NCI-H1105 treated with DMSO at 0.1 percent for 48 hours (cell line): ENCODE results near the gene NT5DC3.
"Not testable (repeated sequence)": the region's sequence is repeated elsewhere in the genome, so short reads cannot be mapped to it uniquely, and the experiment has no call there.

Experiments used
- DNase-seq: peaks from one replicate; lab custom pipeline; 2025; lab: John Stamatoyannopoulos, UW

Gene NT5DC3

DNA sequence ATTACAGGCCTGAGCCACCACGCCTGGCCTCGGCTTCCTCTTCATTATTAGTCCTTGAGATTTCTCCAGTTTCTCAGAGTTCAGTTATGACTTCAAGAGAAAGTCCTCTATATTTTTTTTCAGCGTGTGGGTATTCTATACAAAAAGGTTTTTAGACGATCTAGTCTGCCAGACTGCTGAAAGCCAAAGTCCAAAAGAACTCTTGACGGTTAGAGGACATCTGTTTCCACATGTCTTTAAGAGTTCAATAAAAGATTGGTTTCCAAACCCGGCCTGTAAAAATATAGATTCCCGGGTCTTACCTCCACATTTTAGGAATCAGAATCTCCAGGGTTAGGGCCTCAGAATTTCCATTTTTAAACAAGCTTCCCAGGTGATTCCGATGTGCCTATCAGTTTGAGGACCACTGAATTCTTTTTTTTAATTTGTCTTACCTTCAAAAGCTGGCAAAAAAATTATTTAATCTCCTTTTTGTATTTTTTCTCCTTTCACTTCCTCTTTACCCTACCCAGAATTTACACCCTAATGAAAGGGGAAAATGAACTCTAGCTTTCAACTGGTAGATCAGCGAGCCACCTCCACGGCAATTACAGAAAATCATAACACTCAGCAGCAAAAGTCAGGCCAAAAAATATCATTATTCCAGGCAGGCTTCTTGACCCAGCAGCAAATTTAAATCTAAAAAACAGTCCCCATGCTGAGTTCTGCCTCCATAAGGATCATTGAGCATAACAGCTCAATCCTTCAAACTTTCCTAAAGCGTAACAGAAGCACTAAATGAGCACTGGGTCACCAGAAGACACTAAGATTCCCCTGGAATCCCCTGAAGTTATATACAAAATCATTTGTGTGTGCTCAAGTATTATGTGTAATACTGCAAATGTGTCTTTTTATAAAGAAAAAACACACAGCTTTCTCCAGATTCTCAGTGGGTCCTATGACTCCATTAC is 8.7 kb downstream of the NT5DC3 start:
- DNase-seq: no peak

DNA sequence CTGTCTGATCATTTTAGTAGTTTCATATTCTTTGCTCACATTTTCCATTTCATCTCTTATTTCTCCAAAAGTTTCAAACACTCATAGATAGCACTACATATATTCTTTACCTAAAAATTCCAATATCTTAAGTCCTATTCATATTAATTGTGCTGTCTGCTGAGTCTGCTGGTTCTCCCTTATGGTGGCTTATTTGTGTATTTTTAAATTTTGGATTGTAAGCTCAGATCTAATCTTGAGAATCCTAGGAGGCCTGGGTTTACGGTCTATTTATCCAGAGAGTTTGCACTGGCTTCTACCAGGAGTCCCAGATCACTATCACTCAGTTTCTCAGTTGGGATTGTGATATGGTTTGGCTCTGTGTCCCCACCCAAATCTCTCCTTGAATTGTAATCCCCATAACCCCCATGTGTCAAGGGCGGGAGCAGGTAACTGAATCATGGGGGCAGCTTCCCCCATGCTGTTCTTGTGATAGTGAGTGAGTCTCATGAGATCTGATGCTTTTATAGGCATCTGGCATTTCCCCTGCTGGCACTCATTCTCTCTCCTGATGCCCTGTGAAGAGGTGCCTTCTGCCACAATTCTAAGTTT is 10.2 kb downstream of the NT5DC3 start:
- DNase-seq: no peak

DNA sequence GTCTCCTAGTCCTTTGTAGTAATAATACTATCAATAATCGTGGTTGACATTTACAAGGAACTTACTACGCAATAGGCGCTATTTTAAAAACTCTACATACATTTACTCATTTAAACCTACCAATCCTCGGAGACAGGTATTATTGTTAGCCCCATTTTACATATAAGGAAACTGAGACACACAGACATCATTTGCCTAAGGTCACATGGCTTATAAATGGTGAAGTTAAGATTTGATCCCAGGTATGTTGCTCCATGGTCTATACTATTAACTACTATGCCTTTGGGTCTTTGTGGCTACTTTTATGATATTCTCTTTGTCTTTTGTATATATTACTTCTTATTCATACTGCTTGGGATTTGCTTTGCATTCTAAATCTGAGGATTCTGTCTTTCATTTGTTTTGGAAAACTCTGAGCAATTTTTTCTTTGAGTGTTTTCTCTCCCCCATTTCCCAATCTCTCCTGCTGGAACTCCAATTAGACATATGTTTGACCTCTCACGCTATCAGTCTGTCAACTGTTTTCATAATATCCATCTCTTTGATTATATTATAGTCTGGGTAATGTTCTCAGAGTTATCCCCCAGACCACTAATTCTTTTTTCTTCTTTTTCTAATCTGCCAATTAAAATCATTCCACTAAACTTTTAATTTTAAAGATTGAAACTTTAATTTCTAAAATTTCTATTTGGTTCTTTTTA is 10.9 kb downstream of the NT5DC3 start:
- no peak for DNase-seq

DNA sequence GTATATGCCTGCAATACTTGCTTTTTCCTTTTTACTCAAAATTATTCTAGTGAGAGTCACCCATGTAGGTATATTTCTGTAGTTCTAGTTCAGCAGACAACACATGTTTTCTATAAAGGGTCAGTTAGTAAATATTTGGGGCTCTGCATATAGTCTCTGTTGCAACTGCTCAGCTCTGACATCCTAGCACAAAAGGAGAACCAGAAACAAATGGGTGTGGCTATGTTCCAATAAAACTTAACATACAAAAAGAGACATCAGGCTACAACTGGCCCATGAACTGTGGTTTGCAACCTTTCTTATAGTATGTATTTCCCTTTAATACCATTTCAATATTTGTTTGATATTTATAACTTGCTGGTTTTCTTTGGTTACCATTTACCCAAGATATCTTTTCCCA is 11.9 kb downstream of the NT5DC3 start:
- no peak for DNase-seq

DNA sequence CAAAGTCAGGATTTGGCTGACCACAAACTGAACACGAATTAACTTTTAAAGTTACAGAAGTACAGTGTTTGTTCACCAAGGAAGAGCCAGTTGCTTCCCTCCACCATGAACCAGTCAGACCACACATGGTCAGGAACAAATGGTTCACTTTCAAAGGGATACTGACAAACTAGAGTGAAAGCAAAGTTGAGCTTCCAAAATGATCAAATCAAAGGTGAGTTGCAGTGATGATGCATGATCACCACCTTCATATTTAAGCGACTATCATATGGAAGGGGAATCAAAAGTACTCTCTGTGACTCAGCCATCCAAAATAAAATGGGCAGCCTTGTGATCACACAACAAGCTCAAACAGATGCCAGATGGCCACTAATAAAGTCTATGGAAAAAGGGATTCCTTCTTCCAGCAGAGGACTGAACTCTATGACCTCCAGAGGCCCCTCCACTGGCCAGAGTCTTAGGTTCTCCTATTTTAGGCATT is 13.1 kb downstream of the NT5DC3 start:
- DNase-seq: no peak

DNA sequence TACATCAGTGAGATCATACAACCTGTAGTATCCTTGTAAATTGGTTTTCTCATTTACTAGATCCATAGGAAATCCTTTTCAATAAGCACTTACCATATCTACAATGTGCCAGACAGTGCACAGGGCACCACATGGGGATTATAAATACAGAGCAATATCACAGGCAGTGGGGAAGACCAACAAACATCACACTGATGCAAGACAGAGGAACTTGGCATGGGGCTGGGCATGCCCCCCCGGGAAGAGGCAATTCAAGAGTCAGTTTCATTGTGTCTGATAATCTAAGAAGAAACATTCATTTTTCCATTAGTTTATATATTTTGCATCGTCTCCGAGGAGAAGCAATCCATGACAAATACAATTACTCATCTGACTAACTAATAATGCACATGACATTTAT is 16.2 kb downstream of the NT5DC3 start:
- DNase-seq: no peak

DNA sequence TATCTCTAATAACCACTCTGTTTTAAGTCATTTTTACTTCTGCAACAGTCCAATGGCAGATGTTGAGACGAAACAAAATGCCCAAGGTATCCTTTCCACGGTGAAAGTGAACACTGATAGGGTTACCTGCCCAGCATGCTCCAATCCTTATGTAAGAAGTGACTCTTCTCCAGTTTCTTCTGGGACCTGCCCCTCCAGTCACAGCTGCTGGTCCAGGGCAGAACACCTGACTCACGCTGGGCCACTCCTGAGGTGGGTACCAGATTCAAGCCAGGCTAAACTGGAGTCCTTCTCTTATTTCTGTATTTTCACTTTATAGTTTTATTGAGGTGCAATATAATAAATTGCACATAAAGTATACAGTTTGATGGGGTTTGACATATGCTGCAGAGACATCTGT is 16.7 kb downstream of the NT5DC3 start:
- no peak for DNase-seq

DNA sequence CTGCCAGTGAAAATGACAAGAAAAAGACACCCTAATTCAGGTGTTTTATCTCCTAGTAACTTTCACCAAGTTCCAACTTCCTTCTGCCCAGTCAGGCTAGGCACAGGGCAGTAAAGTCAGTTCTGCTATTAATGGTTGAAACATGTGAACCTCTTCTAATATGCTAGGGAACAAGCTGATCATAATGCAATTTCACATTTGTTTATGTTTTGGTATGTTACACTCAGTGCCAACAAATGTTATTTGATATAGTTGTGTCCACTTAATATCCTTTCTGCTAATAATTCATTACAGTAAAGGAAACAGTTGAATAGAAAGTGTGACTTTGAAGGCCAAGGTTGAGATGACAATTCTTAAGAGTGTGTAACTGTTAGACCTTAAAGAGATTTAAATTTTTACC is 17.2 kb downstream of the NT5DC3 start:
- no peak for DNase-seq

DNA sequence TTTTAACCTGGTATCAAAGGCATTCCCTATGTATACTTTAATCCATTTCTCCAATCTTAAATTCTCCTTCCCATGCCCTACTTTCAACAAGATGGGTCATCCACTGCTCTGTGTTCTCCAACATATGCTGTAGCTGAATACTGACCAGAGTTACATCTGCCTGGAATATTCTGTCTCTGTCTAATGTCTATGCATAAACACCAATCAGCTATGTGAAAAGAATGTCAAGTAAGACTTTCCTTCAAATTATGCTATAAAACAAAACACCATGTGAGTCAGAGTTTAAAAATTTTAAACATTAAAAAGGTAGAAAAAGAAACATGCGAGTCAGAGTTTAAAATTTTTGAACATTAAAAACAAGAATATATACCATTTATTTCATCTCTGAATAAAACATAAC is 19.3 kb downstream of the NT5DC3 start:
- DNase-seq: no peak

DNA sequence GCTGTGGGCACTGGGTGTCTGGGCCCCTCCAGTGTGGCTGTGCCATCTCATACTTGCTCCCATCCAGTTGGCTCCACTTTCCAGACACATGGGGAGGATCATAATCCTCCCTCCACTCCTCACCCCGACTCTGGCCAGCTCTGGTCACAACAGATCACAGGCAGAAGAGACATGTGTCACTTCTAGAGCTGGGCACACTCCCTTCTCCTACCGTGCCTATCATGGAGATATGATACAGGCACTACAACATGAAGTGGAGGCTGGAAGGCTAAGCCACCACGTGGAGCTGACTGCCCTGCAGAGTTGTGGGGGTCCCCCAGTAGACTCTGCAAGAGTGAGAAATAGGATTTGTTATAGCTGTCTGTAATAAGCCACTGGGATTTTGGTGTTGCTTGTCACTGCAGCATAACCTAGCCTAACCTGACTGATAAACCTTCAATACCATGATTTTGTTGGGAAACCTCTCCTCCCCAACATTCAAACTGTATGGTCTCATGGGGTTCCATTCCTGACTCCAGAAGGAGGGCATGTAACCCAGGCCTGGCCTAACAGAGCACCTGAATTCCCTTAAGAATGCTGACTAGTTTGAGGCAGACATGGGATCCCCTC is 20.0 kb downstream of the NT5DC3 start:
- DNase-seq: no peak

DNA sequence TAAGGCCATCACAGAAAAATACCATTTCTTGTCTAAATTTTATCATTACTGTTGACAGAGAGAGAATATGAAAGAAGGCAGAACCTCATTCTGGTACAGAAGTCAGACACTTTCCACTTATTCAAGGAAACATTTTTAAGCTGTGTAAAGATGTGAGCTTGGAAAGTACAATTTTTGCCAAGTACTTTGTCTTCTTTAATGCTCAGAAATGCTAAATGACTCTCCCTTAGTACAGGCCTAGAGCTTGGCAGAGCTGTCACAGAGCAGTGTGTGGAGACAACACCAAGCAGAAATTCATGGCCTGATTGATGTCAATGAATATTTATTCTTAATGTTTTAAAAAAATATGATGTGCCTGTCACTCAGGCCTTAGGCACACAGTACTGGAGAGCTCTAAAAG is 20.7 kb downstream of the NT5DC3 start:
- no peak for DNase-seq

DNA sequence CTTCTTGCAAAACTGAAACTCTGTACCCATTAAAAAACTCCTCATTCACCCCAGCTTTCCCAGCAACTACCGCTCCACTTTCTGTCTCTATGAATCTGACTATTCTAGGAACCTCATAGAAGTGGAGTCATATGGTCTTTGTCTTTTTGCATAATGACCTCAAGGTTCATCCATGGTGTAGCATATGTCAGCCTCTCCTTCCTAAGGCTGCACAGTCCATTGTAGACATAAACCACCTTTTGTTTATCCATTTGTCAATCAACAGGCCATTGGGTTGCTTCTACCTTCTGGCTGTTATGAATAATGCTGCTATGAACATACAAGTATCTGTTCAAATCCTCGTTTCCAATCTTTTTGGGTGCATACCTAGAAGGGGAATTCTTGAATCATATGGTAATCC is 21.1 kb downstream of the NT5DC3 start:
- DNase-seq: no peak

DNA sequence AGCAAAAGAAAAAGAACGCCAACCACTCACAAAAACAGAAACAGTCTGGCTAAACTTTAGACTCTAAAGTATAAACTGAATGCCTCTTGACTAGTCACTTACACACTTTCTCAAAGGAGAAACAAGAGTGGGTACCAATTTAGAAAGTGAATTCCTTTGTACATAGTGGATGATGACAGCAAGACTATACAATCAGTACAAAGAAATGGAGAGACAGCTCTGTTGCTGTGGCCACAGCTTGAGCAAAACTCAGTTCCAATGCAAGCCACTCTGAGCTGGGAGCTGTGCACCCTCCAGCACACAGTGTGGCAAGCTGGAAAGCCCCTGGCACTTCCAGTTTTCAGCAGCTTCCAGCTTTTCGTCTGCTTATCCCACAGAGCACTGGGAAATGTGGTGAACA is 21.7 kb downstream of the NT5DC3 start:
- no peak for DNase-seq

DNA sequence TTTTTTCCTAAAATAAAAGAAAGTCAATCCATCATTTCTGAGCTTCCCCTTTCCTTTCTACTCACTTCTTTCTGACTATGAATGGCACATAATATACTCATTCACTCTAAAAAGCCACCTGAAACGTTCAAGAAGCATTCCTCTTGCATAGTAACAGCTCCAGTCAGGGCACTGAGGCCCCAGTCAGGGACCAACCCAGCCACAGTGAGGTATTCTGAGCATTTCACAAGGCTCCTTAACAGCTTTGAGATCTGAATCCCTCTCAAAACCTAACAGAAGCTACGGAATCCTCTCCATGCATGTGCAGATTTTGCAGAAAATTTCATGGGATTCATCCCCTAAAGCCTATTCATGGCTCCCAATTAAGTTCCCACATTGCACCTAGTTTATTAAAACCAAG is 23.2 kb downstream of the NT5DC3 start:
- no peak for DNase-seq

DNA sequence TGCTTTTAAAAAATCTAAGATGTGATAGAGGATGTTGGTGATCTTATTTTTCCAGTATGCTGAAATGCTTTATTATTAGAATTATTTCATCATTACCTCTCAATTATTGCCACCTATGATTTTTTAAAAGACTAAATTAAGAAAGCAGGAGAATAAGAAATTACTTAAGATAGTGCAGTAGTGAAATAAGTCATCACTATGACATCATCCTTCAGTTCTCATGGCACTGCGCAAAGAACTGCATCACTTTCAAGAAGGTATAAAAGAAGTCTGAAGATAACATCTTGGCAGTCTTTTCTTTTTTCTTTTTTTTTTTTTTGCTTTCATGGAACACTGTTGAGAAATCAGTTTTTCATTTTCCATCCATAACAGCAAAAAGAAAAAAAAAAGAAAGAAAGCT is 24.4 kb downstream of the NT5DC3 start:
- DNase-seq: no peak

DNA sequence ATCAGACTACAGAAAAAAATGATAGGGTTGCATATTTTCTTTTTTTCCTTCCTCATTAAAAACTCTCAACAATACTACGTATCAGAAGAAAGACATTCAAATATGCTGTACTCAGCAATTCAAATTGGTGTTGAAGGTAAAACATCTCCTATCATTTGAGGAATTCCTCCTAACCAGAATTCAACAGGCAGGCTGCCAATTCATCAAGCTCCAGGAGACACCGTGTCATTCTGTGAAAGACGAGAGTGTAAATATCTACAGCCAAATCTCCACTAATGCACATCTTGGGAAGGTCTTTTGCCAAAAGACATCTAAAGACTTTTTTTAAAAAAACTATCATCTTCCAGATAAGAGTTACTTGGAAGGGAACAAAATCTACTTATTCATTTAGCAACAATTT is 26.6 kb downstream of the NT5DC3 start:
- DNase-seq: no peak

DNA sequence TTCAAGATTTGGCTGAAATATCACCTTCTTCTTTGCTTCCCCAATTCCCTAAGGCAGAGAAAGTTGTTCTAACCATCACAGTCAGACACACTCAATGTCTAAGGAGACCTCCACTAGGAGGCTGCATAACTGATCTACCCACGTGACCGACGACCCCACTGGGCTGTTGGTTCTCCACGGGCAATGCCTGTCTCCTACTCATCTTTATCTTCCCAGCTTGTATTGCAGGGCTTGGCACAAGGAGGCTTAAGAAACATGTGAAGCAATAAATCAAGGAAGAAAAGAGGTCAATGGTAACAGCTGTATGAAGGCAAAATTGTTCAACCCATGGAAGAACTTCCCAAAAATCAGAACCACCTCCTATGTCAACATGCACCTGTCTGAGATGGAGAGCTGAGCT is 27.1 kb downstream of the NT5DC3 start:
- no peak for DNase-seq

DNA sequence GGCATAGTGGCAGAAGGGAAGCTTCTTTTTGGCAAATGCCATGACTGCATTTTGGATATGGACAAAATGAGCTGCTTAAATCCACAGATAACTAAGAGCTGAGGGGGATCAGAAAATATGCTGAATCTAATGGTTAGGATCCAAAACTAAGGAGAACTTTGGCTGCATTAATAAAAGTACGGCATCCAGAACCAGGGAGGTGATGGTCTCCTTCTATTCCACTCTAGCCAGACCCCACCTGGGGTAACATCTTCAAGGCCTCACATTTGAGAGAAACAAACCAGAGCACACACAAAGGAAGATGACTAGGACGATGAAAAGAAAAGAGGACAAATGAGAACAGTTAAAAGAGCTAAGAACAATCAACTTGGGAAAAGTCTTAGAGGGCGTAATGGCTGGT is 27.6 kb downstream of the NT5DC3 start:
- no peak for DNase-seq

DNA sequence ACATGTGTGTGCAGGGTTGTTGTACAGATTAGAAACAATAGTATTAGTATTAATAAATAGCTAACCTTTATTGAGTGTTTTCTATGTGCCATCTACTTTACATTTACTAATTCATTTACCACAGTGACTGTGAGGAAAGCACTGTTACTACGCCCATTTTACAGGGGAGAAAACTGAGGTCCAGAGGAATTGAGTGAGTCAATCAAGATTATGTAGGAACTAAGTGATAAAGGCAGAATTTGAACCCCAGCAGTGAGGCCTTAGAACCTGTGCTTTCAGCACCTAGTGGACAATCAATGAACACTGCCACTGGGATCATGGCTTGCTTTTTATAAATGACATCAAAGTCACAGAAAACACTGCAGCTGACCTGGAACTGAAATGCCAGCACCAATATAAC is 28.2 kb downstream of the NT5DC3 start:
- no peak for DNase-seq

DNA sequence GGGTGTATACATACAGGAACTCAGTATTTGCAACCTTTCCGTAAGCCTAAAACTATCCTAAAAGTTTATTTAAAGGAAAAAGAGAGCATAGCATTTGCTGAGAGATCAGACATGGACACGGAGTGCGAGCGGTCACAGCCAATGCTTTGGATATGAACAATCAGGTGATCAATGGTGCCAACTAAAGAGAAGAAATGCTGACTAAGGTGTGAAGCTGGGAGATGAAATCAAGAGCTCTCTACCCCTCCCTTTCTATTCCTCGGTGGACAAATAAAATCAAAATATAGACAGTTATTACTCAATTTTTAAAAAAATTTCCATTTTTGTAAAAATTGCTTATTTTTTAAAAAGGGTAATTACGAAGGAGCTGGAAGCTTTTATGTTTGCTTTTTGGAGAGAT is 29.2 kb downstream of the NT5DC3 start:
- DNase-seq: no peak

DNA sequence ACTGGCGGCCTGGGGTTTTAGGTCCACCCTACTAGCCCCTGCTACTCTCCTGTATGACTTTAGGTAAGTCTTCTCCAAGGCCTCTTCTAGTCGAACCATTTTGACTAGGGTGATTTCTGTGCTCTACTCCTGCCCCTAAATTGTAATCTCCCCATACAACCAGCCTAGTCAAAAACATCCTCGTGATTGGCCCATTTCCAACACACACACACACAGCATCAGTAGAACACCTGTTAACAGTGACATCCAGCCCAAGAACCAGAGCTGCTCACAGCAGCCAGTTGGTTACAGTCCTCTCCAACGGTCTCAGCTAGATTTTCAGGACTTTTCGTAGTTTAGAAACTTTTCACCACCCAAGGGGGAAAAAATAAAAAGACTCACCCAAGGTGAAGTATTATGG is 30.9 kb downstream of the NT5DC3 start:
- peak; percentile 36 for DNase-seq

DNA sequence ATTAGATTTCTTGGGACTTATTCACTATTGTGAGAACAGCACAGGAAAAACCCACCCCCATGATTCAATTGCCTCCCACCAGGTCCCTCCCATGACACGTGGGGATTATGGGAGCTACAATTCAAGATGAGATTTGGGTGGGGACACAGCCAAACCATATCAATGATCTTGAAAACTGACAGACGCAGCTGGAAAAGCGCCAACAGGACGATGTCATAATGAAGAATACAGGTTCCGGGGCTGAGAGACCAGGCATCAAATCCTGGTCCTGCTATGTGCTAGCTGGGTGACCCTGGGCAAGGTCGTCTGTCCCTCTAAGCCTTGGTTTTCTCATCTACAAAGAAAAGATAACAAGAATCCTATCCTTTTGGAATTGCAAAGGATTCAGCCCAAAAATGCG is 31.4 kb downstream of the NT5DC3 start:
- not testable (repeated sequence) for DNase-seq

DNA sequence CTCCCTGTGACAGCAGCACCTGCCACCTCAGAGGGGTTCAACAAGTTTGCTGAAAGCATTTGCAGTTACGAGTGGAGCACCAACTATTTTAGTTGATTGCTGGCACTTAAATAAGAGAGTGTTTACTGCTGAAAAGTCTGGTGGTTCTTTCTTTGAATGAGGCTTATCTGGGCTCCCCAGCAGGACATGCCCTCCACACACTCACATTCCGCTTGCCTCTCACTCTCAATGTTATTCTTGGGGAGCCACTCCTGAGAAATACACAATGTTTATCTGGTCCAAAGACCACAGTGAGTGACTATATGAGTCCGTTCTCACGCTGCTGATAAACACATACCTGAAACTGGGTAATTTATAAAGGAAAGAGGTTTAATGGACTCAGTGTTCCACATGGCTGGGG is 31.9 kb downstream of the NT5DC3 start:
- no peak for DNase-seq
